ENCODE data around the gene PAPPA.

Gene PAPPA

DNA sequence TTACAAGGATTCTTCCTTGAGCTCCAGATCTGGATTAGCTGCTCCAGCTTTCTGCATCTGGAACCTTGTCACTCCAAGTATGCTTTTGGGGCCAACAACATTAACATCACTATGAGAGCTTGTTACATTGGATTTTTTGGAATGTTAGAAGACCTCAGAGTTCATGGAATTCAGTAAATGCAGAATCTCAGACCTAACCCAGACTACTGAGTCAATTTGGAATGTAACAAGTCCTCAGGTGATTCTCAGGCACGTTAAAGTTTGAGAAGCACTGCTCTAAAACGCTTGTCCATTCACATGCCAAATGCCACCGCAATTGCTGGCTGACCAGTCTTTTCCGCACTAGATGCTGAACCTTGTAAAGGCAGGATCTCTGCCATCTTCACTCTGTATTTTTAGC is 282.1 kb downstream of the PAPPA start:
- Histone ChIP-seq H3K9me3 (ENCODE audit: insufficient read depth, low read length) (no peaks in the 10 kb centered on the region), H2AFZ (ENCODE audit: low read depth, low read length) (no peak overlapping the region), H3K36me3 (replicated peaks; ENCODE audit: low read depth, low read length) (no peaks in the 10 kb centered on the region), H3K4me2 (ENCODE audit: low read length) (no peak overlapping the region), H3K79me2 (ENCODE audit: low read length) (no peaks in the 10 kb centered on the region), H3K4me1 (ENCODE audit: low read length) (no peaks in the 10 kb centered on the region), H4K20me1 (ENCODE audit: insufficient read depth, low read length) (no peaks in the 10 kb centered on the region), H3K4me3 (ENCODE audit: low read length) (no peak overlapping the region), H3K27me3 (ENCODE audit: low read depth, low read length) (no peaks in the 10 kb centered on the region), H3K27ac (ENCODE audit: low read length) (no peak overlapping the region), H3K9ac (ENCODE audit: low read length) (no peak overlapping the region)
- TF ChIP-seq CTCF (IDR thresholded peaks at IDR 0.05; ENCODE audit: low read depth, low read length) (no peak), EZH2phosphoT487 (IDR thresholded peaks at IDR 0.05; ENCODE audit: low read depth) (no peak)

DNA sequence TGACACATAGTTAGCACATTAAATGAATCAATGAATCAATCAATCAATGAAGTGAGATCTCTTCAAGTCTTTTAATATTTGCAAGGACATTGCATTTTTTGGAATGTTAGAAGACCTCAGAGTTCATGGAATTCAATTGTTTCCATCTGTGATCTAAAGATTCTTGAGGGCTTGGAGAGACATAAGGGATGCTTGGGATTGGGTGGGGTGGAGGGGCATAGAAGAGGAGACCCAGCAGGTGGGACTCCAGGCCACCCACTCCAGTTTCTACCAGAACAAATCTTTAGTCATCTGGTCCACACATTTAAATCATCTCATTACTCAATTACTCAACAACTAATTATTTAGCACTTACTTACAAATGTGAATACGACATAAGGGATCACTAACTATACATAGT is 282.5 kb downstream of the PAPPA start:
- TF ChIP-seq EZH2phosphoT487 (IDR thresholded peaks at IDR 0.05; ENCODE audit: low read depth) (no peak), CTCF (IDR thresholded peaks at IDR 0.05; ENCODE audit: low read depth, low read length) (no peak)
- H3K79me2 ChIP-seq (ENCODE audit: low read length) = no peaks in the 10 kb centered on the region
- no peak overlapping the region for H3K27ac ChIP-seq (ENCODE audit: low read length)
- no peaks in the 10 kb centered on the region for H3K27me3 ChIP-seq (ENCODE audit: low read depth, low read length)
- H2AFZ ChIP-seq (ENCODE audit: low read depth, low read length) = no peak overlapping the region
- H3K4me1 ChIP-seq (ENCODE audit: low read length) = no peaks in the 10 kb centered on the region
- H3K9me3 ChIP-seq (ENCODE audit: insufficient read depth, low read length) = no peaks in the 10 kb centered on the region
- H3K4me2 ChIP-seq (ENCODE audit: low read length) = no peak overlapping the region
- no peak overlapping the region for H3K4me3 ChIP-seq (ENCODE audit: low read length)
- H3K36me3 ChIP-seq (replicated peaks; ENCODE audit: low read depth, low read length) = no peaks in the 10 kb centered on the region
- no peaks in the 10 kb centered on the region for H4K20me1 ChIP-seq (ENCODE audit: insufficient read depth, low read length)
- no peak overlapping the region for H3K9ac ChIP-seq (ENCODE audit: low read length)

- Histone ChIP-seq H3K79me2 (ENCODE audit: low read length) (no peaks in the 10 kb centered on the region), H4K20me1 (ENCODE audit: insufficient read depth, low read length) (no peaks in the 10 kb centered on the region), H2AFZ (ENCODE audit: low read depth, low read length) (no peak overlapping the region), H3K9me3 (ENCODE audit: insufficient read depth, low read length) (no peaks in the 10 kb centered on the region), H3K9ac (ENCODE audit: low read length) (no peak overlapping the region), H3K27me3 (ENCODE audit: low read depth, low read length) (no peaks in the 10 kb centered on the region), H3K27ac (ENCODE audit: low read length) (no peak overlapping the region), H3K36me3 (replicated peaks; ENCODE audit: low read depth, low read length) (no peaks in the 10 kb centered on the region), H3K4me2 (ENCODE audit: low read length) (no peak overlapping the region), H3K4me1 (ENCODE audit: low read length) (no peaks in the 10 kb centered on the region), H3K4me3 (ENCODE audit: low read length) (no peak overlapping the region)
- TF ChIP-seq CTCF (IDR thresholded peaks at IDR 0.05; ENCODE audit: low read depth, low read length) (no peak), EZH2phosphoT487 (IDR thresholded peaks at IDR 0.05; ENCODE audit: low read depth) (no peak)
These were observed 284.1 kb downstream of the PAPPA start for GRCh38 chr9:116437411-116438370.

DNA sequence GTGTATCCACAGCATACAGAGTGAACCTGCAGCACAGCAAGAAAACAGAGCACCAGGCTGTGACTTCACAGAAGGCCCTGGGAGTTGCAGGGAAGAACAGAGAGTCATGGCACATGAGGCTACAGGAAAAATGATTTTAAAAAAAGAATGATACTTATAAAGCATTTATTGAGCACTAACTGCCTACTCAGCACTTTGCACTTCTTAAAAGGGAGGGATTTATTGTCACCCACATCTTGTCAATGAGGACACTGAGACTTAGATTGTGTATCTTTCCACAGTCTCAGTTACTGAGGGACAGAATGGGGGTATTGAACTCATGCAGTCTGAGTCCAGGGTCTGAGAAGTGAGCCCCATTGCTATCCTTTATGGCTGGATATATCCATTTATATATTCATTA is 288.9 kb downstream of the PAPPA start:
- H3K9me3 ChIP-seq (ENCODE audit: insufficient read depth, low read length) = no peaks in the 10 kb centered on the region
- no peak overlapping the region for H3K27ac ChIP-seq (ENCODE audit: low read length)
- H3K4me3 ChIP-seq (ENCODE audit: low read length) = no peak overlapping the region
- H4K20me1 ChIP-seq (ENCODE audit: insufficient read depth, low read length) = no peaks in the 10 kb centered on the region
- H3K27me3 ChIP-seq (ENCODE audit: low read depth, low read length) = no peaks in the 10 kb centered on the region
- H3K79me2 ChIP-seq (ENCODE audit: low read length) = no peaks in the 10 kb centered on the region
- H3K9ac ChIP-seq (ENCODE audit: low read length) = no peak overlapping the region
- no peak overlapping the region for H3K4me2 ChIP-seq (ENCODE audit: low read length)
- no peak overlapping the region for H2AFZ ChIP-seq (ENCODE audit: low read depth, low read length)
- no peak for TF ChIP-seq CTCF (IDR thresholded peaks at IDR 0.05; ENCODE audit: low read depth, low read length)
- no peak for TF ChIP-seq EZH2phosphoT487 (IDR thresholded peaks at IDR 0.05; ENCODE audit: low read depth)
- H3K4me1 ChIP-seq (ENCODE audit: low read length) = peaks cover 8% of the 10 kb centered on the region
- H3K36me3 ChIP-seq (replicated peaks; ENCODE audit: low read depth, low read length) = no peaks in the 10 kb centered on the region
